ENCODE results near the gene RASSF7. TPM values are rescaled to one million over a fixed set of nuclear protein-coding genes. Genes with fewer than 3 reads are reported as not detected.

RASSF7 gene
- total and polyA plus RNA-seq, 7 donors: 0.65 to 1.4 (median 0.92) TPM; not detected in 1

DNA sequence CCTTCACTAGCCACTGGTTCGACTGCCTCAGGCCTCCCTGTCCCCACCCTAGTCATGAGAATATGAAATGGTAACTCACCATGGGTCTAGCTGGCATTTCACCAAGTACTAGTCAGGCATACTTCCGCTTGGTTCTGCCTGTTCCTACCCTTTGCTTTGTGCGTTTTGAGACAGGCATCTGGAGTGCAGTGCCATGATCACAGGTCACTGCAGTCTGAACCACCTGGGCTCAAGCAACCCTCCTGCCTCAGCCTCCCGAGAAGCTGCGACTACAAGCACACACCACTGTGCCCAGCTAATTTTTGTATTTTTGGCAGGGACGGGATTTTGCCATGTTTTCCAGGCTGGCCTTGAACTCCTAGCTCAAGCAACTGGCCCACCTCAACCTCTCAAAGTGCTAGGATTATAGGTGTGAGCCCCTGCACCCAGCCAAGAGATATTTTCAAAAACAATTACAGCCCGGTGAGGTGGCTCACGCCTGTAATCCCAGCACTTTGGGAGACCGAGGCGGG is 39.5 kb upstream of the RASSF7 start:
- DNase-seq: no peak
- no peaks in the 10 kb centered on the region for H3K27me3 ChIP-seq (ENCODE audit: insufficient read depth in 3 of 3, low read length in 2 of 3)
- intact Hi-C loops (cut with DNase I): no loop called here
- TF ChIP-seq, protein P1, sequence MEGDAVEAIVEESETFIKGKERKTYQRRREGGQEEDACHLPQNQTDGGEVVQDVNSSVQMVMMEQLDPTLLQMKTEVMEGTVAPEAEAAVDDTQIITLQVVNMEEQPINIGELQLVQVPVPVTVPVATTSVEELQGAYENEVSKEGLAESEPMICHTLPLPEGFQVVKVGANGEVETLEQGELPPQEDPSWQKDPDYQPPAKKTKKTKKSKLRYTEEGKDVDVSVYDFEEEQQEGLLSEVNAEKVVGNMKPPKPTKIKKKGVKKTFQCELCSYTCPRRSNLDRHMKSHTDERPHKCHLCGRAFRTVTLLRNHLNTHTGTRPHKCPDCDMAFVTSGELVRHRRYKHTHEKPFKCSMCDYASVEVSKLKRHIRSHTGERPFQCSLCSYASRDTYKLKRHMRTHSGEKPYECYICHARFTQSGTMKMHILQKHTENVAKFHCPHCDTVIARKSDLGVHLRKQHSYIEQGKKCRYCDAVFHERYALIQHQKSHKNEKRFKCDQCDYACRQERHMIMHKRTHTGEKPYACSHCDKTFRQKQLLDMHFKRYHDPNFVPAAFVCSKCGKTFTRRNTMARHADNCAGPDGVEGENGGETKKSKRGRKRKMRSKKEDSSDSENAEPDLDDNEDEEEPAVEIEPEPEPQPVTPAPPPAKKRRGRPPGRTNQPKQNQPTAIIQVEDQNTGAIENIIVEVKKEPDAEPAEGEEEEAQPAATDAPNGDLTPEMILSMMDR (IDR thresholded peaks at IDR 0.05): no peak
- no peak overlapping the region for H3K4me3 ChIP-seq
- H3K4me1 ChIP-seq: peaks cover 3% of the 10 kb centered on the region
- no peaks in the 10 kb centered on the region for H3K36me3 ChIP-seq (ENCODE audit: insufficient read depth in 1 of 2, low read depth in 1 of 2)
- 80 to 83% (median 81%) methylated on average over 10 of the region's 10 CpGs for WGBS, 3 donors
- no peak for ATAC-seq
- no peak overlapping the region for H3K27ac ChIP-seq
- H3K9me3 ChIP-seq: no peaks in the 10 kb centered on the region

DNA sequence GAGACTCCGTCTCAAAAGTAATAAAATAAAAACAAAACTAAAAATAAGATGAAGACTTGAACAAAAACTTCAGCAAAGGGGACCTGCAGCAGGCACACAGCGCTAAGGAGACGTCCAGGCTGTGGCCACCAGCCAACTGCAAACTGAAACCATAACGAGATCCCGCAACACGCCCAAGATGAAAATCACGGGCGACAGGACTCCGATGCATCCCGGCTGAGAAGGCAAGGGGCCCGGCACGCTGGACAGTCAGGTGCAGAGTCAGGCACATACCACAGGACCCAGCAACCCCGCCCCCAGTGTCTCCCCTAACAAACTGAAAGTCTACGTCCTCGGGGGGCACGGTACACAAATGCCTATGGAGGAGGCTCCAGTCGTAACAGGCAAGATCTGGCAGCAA is 34.6 kb upstream of the RASSF7 start:
- Histone ChIP-seq H3K9me3 (no peaks in the 10 kb centered on the region), H3K36me3 (ENCODE audit: insufficient read depth in 1 of 2, low read depth in 1 of 2) (peaks cover 0 to 2% of the 10 kb centered on the region in 2 donors), H3K4me1 (peaks cover 12% of the 10 kb centered on the region), H3K27ac (no peak overlapping the region), H3K27me3 (ENCODE audit: insufficient read depth in 3 of 3, low read length in 2 of 3) (no peaks in the 10 kb centered on the region), H3K4me3 (peak overlapping the region; percentile 11)
- no peak for ATAC-seq
- intact Hi-C loops (cut with DNase I): no loop called here
- TF ChIP-seq, protein P1 (IDR thresholded peaks at IDR 0.05): no peak
- no peak for DNase-seq
- WGBS, 3 donors: 62 to 76% (median 62%) methylated on average over 17 of the region's 17 CpGs

DNA sequence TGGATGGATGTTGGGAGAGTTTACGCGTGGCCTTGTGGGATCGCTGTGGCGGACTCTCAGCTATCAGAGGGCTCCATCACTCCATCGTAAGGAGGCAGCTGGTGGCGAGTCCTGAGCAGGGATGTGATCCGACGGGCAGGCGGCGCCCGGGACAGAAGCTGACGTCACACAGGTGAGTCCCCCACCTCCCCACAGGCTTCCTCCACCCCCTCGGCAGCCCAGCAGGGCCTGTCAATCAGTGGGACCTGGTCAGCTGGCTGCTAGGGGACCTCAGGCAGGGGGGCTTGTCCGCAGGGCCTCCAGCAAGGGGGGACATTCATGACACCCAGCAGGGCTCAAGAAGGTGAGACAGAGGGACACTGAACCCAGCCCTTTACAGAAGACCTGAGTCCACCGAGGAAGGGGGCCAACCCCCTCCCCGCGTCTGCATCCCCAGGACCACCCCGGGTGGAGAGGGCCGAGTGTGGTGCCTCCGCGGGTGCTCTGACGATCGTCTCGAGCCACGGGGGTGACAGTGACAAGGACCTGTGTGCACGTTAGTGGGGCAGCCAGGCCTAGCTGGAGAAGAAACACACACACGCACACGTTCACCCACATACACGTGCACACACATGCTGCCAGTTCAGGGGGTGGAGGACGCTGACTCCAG is 32.5 kb upstream of the RASSF7 start:
- Histone ChIP-seq H3K4me1 (peaks cover 15% of the 10 kb centered on the region), H3K4me3 (peak overlapping the region; percentile 15), H3K36me3 (ENCODE audit: insufficient read depth in 1 of 2, low read depth in 1 of 2) (peaks cover 0 to 23% of the 10 kb centered on the region in 2 donors), H3K27me3 (ENCODE audit: insufficient read depth in 3 of 3, low read length in 2 of 3) (no peaks in the 10 kb centered on the region), H3K9me3 (no peaks in the 10 kb centered on the region), H3K27ac (peak overlapping the region; percentile 15)
- peak; percentile 2 to 16 (median 10) for ATAC-seq
- DNase-seq: peak in 1 of 2 donors; percentile 57
- intact Hi-C loops (cut with DNase I): no loop called here
- TF ChIP-seq, protein P1 (IDR thresholded peaks at IDR 0.05): no peak
- 62 to 68% (median 64%) methylated on average over 29 to 30 of the region's 30 CpGs for WGBS, 3 donors

DNA sequence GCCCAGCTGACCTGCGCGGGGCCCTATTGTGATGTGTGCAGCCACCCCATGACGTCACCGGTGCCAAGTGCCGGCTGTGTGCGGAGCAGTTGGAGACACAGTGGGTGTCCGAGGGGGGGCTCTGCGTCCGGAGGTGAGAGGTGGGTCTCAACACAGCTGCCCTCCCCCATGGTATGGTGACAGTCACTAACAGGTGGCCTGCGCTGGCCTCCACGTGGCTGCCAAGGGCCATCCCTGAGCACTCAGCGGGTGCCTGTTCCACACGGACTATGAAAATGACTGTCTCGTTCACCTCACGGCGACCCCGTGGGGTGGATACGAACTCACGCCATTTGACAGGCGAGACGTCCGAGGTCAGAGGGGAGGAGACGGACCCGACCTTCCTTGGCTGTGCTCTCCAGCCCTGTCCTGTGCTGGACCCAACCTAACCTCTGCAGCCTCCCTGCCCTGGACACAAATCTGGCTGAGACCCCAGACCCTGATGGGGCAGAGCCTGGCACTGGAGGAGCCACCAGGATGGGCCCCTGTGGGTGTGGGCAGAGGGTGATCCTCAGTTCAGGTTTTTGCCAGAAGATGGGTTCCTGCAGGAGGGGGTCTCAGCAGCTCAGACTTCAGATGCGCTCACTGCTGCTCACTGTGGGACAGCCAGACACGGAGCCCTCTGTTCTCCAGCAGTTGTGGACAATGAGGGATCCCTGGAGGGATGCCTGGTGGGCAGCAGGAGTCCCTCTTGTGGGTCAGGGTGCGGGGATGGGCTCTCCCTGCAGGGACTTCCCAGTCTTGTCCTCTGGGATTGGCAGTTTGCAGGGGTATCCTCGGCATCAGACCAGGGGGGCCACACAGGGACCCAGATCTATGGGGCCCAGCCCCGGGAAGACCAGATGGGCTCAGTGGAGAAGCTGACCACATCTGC is 31.7 kb upstream of the RASSF7 start:
- peak overlapping the region; percentile 15 for H3K27ac ChIP-seq
- peak; percentile 59 to 79 (median 74) for ATAC-seq

More for the DNA sequence above, 31.7 kb upstream of the RASSF7 start:
- 22 to 42% (median 30%) methylated on average over 28 to 29 of the region's 29 CpGs for WGBS, 3 donors
- DNase-seq: peak in 1 of 2 donors; percentile 62
- Histone ChIP-seq H3K4me3 (peak overlapping the region; percentile 15), H3K36me3 (ENCODE audit: insufficient read depth in 1 of 2, low read depth in 1 of 2) (peaks cover 0 to 29% of the 10 kb centered on the region in 2 donors), H3K9me3 (no peaks in the 10 kb centered on the region), H3K27me3 (ENCODE audit: insufficient read depth in 3 of 3, low read length in 2 of 3) (no peaks in the 10 kb centered on the region), H3K4me1 (peaks cover 23% of the 10 kb centered on the region)
- intact Hi-C loops (cut with DNase I): no loop called here
- TF ChIP-seq, protein P1 (IDR thresholded peaks at IDR 0.05): no peak
